Activated T-helper 1 cell treated with anti-CD3 and anti-CD28 coated beads, Interleukin-12 subunit alpha, Interleukin-12 subunit beta, Interleukin-2, Interleukin-4 antibody, amounts not matched to agents 30 ng/mL and 10 ng/mL and 1 ng/mL, durations not matched to agents 14 hours and 24 hours and 36 hours (primary cell): ENCODE results near the gene DVL1. TPM values are rescaled to one million over a fixed set of nuclear protein-coding genes. Genes with fewer than 3 reads are reported as not detected.

Experiments
- DNase-seq: peaks from one replicate; pipeline ENCODE4 v3.0.0; 2021; ENCODE audit warnings: low spot score
- H3K27ac Mint-ChIP-seq: one replicate; pipeline ENCODE4 v1.8.0; 2021; ENCODE audit warnings: mild to moderate bottlenecking, mixed read lengths
- H3K27me3 Mint-ChIP-seq: one replicate; pipeline ENCODE4 v1.8.0; 2022; ENCODE audit warnings: mild to moderate bottlenecking, moderate library complexity, mixed read lengths; ENCODE audit not compliant: insufficient read depth
- H3K36me3 Mint-ChIP-seq: one replicate; pipeline ENCODE4 v1.8.0; 2021; ENCODE audit warnings: low read depth, mixed read lengths
- H3K4me1 Mint-ChIP-seq: one replicate; pipeline ENCODE4 v1.8.0; 2021; ENCODE audit warnings: low read depth, mixed read lengths
- H3K4me3 Mint-ChIP-seq: one replicate; pipeline ENCODE4 v1.8.0; 2021; ENCODE audit warnings: mild to moderate bottlenecking, moderate library complexity, mixed read lengths
- H3K9me3 Mint-ChIP-seq: one replicate; pipeline ENCODE4 v1.8.0; 2021; ENCODE audit warnings: mixed read lengths
- intact Hi-C: fragments of 100-400 bp; cut with micrococcal nuclease; formaldehyde crosslinking; loops from one replicate; pipeline ENCODE4 v1.15.1; 2024
- total RNA-seq: library from RNA; stranded (reverse); gene quantifications from 2 replicates; pipeline ENCODE4 v1.2.3, GENCODE V29; 2022

DVL1 gene
- total RNA-seq, 1 donor from 2014 or later: 66.5 TPM

DNA sequence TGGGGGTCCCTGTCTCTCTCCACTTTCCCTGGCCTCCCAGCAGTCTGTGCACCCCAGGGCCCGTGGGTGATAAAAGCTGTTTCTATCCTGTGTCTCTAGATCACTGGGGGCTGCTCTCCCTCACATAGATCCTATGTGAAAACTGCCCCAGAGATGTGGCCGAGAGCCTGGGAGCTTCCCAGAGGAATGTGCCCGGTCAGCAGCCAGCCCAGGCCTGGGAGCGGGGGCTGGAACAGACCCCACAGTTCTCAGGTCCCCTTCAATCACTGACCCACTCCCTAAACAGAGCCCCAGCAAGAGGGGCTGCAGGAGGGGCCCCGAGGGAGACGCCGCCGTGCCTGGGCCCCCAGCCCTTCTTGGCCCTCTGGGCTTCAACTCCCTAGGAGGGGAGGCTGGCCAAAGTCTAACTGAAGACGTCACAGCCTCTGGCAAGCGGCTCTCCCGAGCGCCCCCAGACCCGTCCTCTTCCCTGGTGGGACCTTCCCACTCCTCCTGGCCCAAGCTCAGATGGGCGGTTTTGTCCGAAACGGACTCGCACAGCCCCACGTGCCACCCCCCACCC is 8.7 kb upstream of the DVL1 start:
- Mint-ChIP-seq H3K36me3 (no peaks in the 10 kb centered on the region), H3K4me1 (peaks cover 6% of the 10 kb centered on the region), H3K27ac (no peak overlapping the region), H3K4me3 (no peak overlapping the region), H3K27me3 (peaks cover 26% of the 10 kb centered on the region), H3K9me3 (no peaks in the 10 kb centered on the region)
- DNase-seq: no peak
- intact Hi-C loops: no loop called here

GRCh38 chr1:1356796-1357401 is 7.7 kb upstream of the DVL1 start:
- intact Hi-C loops: no loop called here
- no peak for DNase-seq
- H3K27ac Mint-ChIP-seq: no peak overlapping the region
- H3K36me3 Mint-ChIP-seq: no peaks in the 10 kb centered on the region
- no peak overlapping the region for H3K4me3 Mint-ChIP-seq
- peaks cover 14% of the 10 kb centered on the region for H3K4me1 Mint-ChIP-seq
- peaks cover 33% of the 10 kb centered on the region for H3K27me3 Mint-ChIP-seq
- no peaks in the 10 kb centered on the region for H3K9me3 Mint-ChIP-seq

DNA sequence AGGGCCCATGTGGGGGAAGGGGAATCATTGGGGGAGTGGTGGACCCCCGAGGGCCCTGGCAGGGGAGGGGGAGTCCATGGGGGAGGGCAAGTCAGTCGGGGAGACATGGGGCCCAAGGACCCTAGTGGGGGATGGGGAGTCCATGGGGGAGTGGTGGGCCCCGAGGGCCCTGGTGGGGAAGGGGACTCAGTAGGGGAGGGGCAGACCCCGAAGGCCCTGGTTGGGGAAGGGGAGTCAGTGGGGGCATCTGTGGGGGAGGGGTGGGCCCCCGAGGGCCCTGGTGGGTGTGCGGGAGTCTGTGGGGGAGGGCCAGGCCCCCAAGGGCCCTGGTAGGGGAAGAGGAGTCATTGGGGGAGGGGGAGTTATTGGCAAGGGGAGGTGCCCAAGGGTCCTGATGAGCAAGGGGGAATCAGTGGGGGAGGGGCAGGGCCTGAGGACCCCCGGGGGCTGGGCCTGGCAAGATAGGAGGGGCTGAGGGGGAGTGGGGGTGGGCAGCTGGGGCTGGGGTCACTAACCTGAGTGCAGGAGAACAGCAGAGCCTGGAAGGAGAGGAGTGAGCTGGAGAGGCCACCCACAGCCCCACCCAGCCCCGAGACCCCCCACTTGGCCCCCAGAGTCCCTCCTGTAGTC is 7.1 kb upstream of the DVL1 start:
- no peak overlapping the region for H3K27ac Mint-ChIP-seq

DNA sequence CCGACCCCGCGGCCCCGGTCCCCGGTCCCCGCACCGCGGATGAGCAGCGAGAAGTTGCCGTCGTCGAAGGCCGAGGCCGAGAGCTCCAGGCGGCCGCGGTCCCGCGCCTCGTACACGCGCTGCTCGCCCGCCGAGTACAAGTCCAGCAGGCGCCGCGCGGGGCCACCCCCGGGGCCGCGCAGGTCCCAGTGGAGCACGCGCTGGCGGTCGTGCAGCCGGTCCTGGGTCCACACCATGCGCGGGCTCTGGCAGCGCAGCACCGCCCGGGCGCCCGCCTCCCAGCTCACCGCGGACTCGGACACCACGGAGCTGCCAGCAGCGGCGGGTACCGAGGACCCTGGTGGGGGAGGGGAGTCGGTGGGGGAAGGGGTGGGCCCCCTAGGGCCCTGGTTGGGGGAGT is 6.2 kb upstream of the DVL1 start:
- H3K27me3 Mint-ChIP-seq: peaks cover 33% of the 10 kb centered on the region
- intact Hi-C loops: no loop called here
- no peaks in the 10 kb centered on the region for H3K9me3 Mint-ChIP-seq
- H3K4me3 Mint-ChIP-seq: no peak overlapping the region
- H3K4me1 Mint-ChIP-seq: peaks cover 14% of the 10 kb centered on the region
- no peak overlapping the region for H3K27ac Mint-ChIP-seq
- no peaks in the 10 kb centered on the region for H3K36me3 Mint-ChIP-seq
- no peak for DNase-seq

More for the DNA sequence above, 7.1 kb upstream of the DVL1 start:
- no peak overlapping the region for H3K4me3 Mint-ChIP-seq
- H3K9me3 Mint-ChIP-seq: no peaks in the 10 kb centered on the region
- peaks cover 33% of the 10 kb centered on the region for H3K27me3 Mint-ChIP-seq
- H3K4me1 Mint-ChIP-seq: peaks cover 14% of the 10 kb centered on the region
- no peak for DNase-seq
- no peaks in the 10 kb centered on the region for H3K36me3 Mint-ChIP-seq
- intact Hi-C loops: no loop called here

DNA sequence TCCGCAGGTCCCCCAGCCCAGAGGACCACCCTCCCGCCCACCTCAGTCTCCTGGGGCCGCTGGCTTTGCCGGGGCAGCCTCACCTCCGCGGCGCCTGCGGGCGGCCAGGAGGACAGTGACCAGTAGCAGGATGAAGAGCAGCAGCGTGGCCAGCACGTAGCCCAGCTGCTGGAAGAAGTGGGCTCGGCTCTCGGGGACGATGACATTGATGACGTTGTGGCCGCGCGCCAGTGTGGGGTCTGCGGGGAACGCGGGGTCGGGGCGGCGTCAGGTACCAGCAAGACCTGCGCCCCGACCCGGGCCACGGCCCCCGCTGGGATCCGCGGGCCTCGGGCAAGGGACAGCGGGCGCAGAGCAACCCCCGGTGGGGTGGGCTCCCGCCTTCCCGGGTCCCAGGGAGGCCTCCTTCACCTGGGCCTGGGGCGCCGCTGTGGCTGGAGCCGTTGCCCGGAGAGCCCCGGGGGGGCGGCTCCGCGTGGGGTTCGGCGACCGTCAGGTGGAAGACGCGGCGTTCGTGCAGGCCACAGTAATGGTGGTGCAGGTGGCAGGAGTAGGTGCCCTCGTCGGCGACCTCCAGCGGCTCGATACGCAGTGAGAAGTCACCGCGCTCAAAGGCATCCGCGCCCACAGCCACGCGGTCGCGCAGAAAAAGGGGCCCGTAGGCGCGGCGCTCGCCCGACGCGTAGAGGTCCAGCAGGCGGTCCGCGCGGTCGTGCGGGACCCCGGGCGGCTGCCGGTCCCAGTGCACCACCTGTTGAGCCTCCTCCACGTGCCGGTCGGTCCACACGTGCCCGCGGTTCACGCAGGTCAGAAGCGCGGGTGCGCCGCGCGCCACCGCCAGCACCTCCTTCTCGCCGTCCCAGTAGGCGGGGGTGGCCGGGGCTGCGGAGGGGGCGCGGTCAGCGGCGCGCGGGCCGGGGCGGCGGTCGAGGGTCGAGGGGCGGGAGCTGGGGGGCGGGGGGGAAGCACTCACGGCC is 5.3 kb upstream of the DVL1 start:
- Mint-ChIP-seq H3K27ac (peak overlapping the region; percentile 71), H3K4me3 (no peak overlapping the region), H3K4me1 (peaks cover 14% of the 10 kb centered on the region), H3K9me3 (no peaks in the 10 kb centered on the region), H3K36me3 (no peaks in the 10 kb centered on the region), H3K27me3 (peaks cover 33% of the 10 kb centered on the region)
- DNase-seq: no peak
- intact Hi-C loops: no loop called here

GRCh38 chr1:1353389-1354151 is 4.4 kb upstream of the DVL1 start:
- H3K36me3 Mint-ChIP-seq: no peaks in the 10 kb centered on the region
- H3K9me3 Mint-ChIP-seq: no peaks in the 10 kb centered on the region
- intact Hi-C loops: no loop called here
- H3K4me1 Mint-ChIP-seq: peaks cover 7% of the 10 kb centered on the region
- DNase-seq: no peak
- peaks cover 31% of the 10 kb centered on the region for H3K27me3 Mint-ChIP-seq
- H3K27ac Mint-ChIP-seq: no peak overlapping the region
- no peak overlapping the region for H3K4me3 Mint-ChIP-seq

DNA sequence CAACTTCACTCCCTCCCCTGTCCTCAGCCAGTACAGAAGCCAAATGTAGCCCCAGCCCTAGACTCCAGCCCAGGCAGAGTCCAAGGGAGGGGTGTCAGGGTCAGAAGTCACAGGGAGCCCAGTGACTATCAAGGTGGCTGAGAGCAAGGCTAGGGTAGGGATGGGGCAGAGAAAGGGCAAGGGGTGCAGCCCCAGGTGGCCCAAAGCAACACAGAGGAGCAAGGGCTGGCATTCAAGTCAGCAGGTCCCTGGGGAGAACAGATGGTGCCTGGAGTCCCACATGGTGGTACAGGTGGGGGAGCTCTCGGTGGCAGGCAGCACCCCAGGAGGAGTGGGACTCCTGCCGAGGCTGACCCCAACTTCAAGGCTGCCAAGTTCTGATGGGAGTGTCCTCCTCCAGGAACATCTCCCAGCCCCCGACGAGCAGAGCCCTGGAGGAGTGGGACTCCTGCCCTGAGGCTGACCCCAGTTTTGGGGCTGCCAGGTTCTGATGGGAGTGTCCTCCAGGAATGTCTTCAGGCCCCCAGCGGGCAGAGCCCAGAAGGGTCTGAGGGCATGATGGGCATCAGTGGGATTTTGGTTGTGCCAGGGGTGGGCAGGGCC is 3.7 kb upstream of the DVL1 start:
- Mint-ChIP-seq H3K4me1 (peaks cover 7% of the 10 kb centered on the region), H3K36me3 (no peaks in the 10 kb centered on the region), H3K27me3 (peaks cover 30% of the 10 kb centered on the region), H3K4me3 (peak overlapping the region; percentile 72), H3K9me3 (no peaks in the 10 kb centered on the region), H3K27ac (no peak overlapping the region)
- no peak for DNase-seq
- intact Hi-C loops: no loop called here

DNA sequence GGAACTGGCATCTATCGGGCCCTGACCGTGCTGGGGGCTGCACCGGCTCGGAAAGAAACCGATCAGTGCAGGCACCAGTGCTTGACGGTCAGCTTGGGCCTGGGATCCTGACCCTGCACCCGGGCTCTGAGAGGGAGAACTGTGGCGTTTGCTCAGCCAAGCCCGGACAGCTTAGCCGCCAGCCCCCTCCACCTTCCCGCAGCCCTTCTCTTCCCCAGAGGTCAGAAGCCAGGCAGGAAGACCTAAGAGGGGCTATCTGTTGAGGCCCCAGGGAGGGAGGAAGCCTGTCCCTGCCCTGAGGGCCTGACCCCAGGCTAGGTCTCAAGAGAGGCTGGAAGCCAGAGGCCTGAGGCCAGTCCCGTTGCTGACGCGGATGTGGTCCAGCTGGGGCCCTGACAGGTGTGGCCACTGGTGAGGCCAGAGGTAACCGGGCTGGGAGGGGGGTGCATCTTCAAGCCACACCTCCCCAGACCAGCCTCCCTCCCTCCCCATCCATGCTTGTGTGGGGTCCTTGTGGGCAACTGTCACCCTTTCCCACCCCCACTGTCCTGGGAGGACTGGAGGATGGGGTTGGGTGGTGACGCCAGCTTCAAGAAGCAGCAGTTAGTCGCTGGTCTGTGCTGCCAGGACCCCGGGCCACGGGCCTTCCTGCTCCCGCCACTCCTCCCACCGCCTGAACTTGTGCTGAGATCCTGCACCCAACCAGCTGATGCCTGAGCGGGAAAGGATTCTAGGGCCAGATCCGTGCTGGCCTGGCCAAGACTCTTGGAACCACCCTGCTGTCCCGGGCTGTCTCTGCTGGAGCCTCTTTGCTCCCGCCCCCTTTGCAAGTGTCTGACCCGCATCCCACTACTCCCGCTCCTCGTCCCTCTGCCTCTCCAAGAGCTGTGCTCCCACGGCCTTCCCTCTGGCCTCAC is 2.6 kb upstream of the DVL1 start:
- peaks cover 16% of the 10 kb centered on the region for H3K4me1 Mint-ChIP-seq
- H3K9me3 Mint-ChIP-seq: no peaks in the 10 kb centered on the region
- peak overlapping the region; percentile 72 for H3K4me3 Mint-ChIP-seq

GRCh38 chr1:1348420-1349255 is 580 bp downstream of the DVL1 start:
- Mint-ChIP-seq H3K27me3 (peaks cover 15% of the 10 kb centered on the region), H3K4me3 (peak overlapping the region; percentile 82), H3K9me3 (no peaks in the 10 kb centered on the region), H3K4me1 (peaks cover 19% of the 10 kb centered on the region), H3K27ac (peak overlapping the region; percentile 63), H3K36me3 (no peaks in the 10 kb centered on the region)
- intact Hi-C loops: loop anchor here (1.0 to 2.0 kb wide), 2 partner anchors 26 to 51 kb away; partner anchors contain the start of genes AURKAIP1 and CCNL2
- no peak for DNase-seq

More for the DNA sequence above, 2.6 kb upstream of the DVL1 start:
- peaks cover 22% of the 10 kb centered on the region for H3K27me3 Mint-ChIP-seq
- DNase-seq: no peak
- intact Hi-C loops: no loop called here
- H3K36me3 Mint-ChIP-seq: no peaks in the 10 kb centered on the region
- peak overlapping the region; percentile 84 for H3K27ac Mint-ChIP-seq

- no peak for DNase-seq
- H3K27me3 Mint-ChIP-seq: peaks cover 9% of the 10 kb centered on the region
Measured at GRCh38 chr1:1347663-1348419, 1.4 kb downstream of the DVL1 start.

More at GRCh38 chr1:1347663-1348419, 1.4 kb downstream of the DVL1 start:
- Mint-ChIP-seq H3K27ac (peak overlapping the region; percentile 63), H3K4me1 (peaks cover 19% of the 10 kb centered on the region), H3K4me3 (peak overlapping the region; percentile 82), H3K36me3 (no peaks in the 10 kb centered on the region), H3K9me3 (no peaks in the 10 kb centered on the region)
- intact Hi-C loops: loop anchor here (2.0 kb wide), 1 partner anchor 27 kb away; the partner anchor contains the start of gene AURKAIP1
